Left cardiac atrium (tissue), 4 donors: ENCODE results near the gene ABHD17C. TPM values are rescaled to one million over a fixed set of nuclear protein-coding genes. Genes with fewer than 3 reads are reported as not detected.
A peak's percentile ranks its signal among the peaks of the same experiment; 100 is the strongest.

Source experiments
- ATAC-seq, 2 donors: fragments of 200-7000 bp; cut with Tn5 transposase; one replicate each; pipeline ENCODE4 v1.9.1; 2020; ENCODE audit warnings: mild to moderate bottlenecking in 2 of 2, moderate library complexity in 2 of 2
- DNase-seq: peaks from one replicate; pipeline ENCODE4 v3.0.0-alpha.2; 2020
- intact Hi-C, 2 donors: fragments of 100-400 bp; cut with DNase I; formaldehyde crosslinking; loops; one replicate each; pipeline versions ENCODE4 v1.14.1 to v1.15.1; 2022 to 2023
- total RNA-seq, 2 donors: library from RNA; stranded (reverse); fragmentation: NEBNext Ultra II Directional; extraction: Animal tissue kit (Norgen Biotek cat#: 25700); gene quantifications; one replicate each; pipeline ENCODE4 v1.2.1, GENCODE V29; 2021
- donor health status: DM: no; HTN: yes; CAD: no.
- donor health status: DM: no; HTN: yes; CAD: no; lungs with severe emphysema.
- donor health status: DM: yes; HTN: yes; CAD: no.
- donor health status: Dilated cardiomyopathy.

The ABHD17C gene
- total RNA-seq, 2 donors from 2014 or later: 3.3 to 5.3 TPM

- DNase-seq (no peak), ATAC-seq (no peak)
- intact Hi-C loops: no loop called here
These were observed 16.8 kb downstream of the ABHD17C start for GRCh38 chr15:80711886-80712285.

- DNase-seq (no peak), ATAC-seq (no peak)
- intact Hi-C loops: no loop called here
These were observed 17.8 kb downstream of the ABHD17C start for GRCh38 chr15:80712956-80713355.

- intact Hi-C loops: no loop called here
- DNase-seq: no peak
- no peak for ATAC-seq
These were observed 26.4 kb downstream of the ABHD17C start for GRCh38 chr15:80721476-80721875.

- ATAC-seq: no peak
- intact Hi-C loops: no loop called here
- no peak for DNase-seq
These were observed 27.7 kb downstream of the ABHD17C start for GRCh38 chr15:80722811-80723210.

- intact Hi-C loops: no loop called here
- ATAC-seq (no peak), DNase-seq (no peak)
These were observed 32.1 kb downstream of the ABHD17C start for GRCh38 chr15:80727196-80727595.

GRCh38 chr15:80727596-80727995 lies 32.5 kb downstream of the ABHD17C start:
- ATAC-seq: no peak
- intact Hi-C loops: no loop called here
- DNase-seq: no peak

GRCh38 chr15:80730387-80730786 lies 35.3 kb downstream of the ABHD17C start:
- intact Hi-C loops: no loop called here
- DNase-seq (no peak), ATAC-seq (no peak)

- intact Hi-C loops: no loop called here
- ATAC-seq (peak in 1 of 2 donors; percentile 49), DNase-seq (no peak)
These were observed 35.8 kb downstream of the ABHD17C start for GRCh38 chr15:80730926-80731325.

GRCh38 chr15:80732167-80732566 lies 37.1 kb downstream of the ABHD17C start:
- peak; percentile 50 to 84 for ATAC-seq
- intact Hi-C loops: no loop called here
- no peak for DNase-seq

GRCh38 chr15:80732818-80733217 lies 37.7 kb downstream of the ABHD17C start:
- DNase-seq: no peak
- intact Hi-C loops: no loop called here
- ATAC-seq: no peak

GRCh38 chr15:80733460-80733859 lies 38.4 kb downstream of the ABHD17C start:
- intact Hi-C loops: no loop called here
- no peak for ATAC-seq
- DNase-seq: no peak

- no peak for DNase-seq
- intact Hi-C loops: no loop called here
- no peak for ATAC-seq
These were observed 40.2 kb downstream of the ABHD17C start for GRCh38 chr15:80735344-80735743.

- intact Hi-C loops: no loop called here
- ATAC-seq (no peak), DNase-seq (no peak)
These were observed 41.5 kb downstream of the ABHD17C start for GRCh38 chr15:80736560-80736959.

GRCh38 chr15:80739919-80740318 lies 44.8 kb downstream of the ABHD17C start:
- intact Hi-C loops: no loop called here
- DNase-seq (no peak), ATAC-seq (no peak)

- DNase-seq (no peak), ATAC-seq (no peak)
- intact Hi-C loops: no loop called here
These were observed 47.0 kb downstream of the ABHD17C start for GRCh38 chr15:80742081-80742480.

- ATAC-seq: no peak
- intact Hi-C loops: no loop called here
- DNase-seq: no peak
These were observed 48.2 kb downstream of the ABHD17C start for GRCh38 chr15:80743189-80743833.

GRCh38 chr15:80744415-80744814 lies 49.3 kb downstream of the ABHD17C start:
- ATAC-seq: no peak
- DNase-seq: no peak
- intact Hi-C loops: no loop called here

- no peak for DNase-seq
- intact Hi-C loops: no loop called here
These were observed 49.7 kb downstream of the ABHD17C start for GRCh38 chr15:80744826-80745225.

GRCh38 chr15:80745888-80746287 lies 50.8 kb downstream of the ABHD17C start:
- DNase-seq (no peak), ATAC-seq (no peak)
- intact Hi-C loops: no loop called here

More at GRCh38 chr15:80744826-80745225, 49.7 kb downstream of the ABHD17C start:
- ATAC-seq: no peak

GRCh38 chr15:80747317-80748053 lies 52.4 kb downstream of the ABHD17C start:
- DNase-seq (no peak), ATAC-seq (no peak)
- intact Hi-C loops: no loop called here

GRCh38 chr15:80749589-80749988 lies 54.5 kb downstream of the ABHD17C start:
- DNase-seq (no peak), ATAC-seq (no peak)
- intact Hi-C loops: no loop called here
